Activated CD4-positive, alpha-beta T cell treated with anti-CD3 and anti-CD28 coated beads, Interleukin-2, amount 50 U/mL, for 4 hours (primary cell): Measurements from ENCODE around the gene GDPD5.

Experiments used
- DNase-seq, 2 experiments: peaks; one replicate each; pipeline ENCODE4 v3.0.0-alpha.2; 2020

GDPD5 gene

GRCh38 chr11:75388386-75389275 lies 137.1 kb downstream of the GDPD5 start:
- DNase-seq, result peak; percentile 63 to 64

GRCh38 chr11:75387736-75388294 lies 137.9 kb downstream of the GDPD5 start:
- no peak for DNase-seq

GRCh38 chr11:75386942-75387630 lies 138.7 kb downstream of the GDPD5 start:
- DNase-seq, result no peak
